SK-N-MC (cell line): ENCODE measurements around the gene HNRNPC.
A peak's percentile ranks its signal among the peaks of the same experiment; 100 is the strongest.

Experiments used
- EZH2 ChIP-seq: fragments of 200-600 bp; sonication (generic); IDR thresholded peaks from one replicate; pipeline ENCODE4 v1.6.1; 2017; ENCODE audit warnings: antibody characterized with exemption
- POLR2AphosphoS5 ChIP-seq: IDR thresholded peaks from 2 replicates; pipeline ENCODE4 v1.6.1; 2012; ENCODE audit warnings: mild to moderate bottlenecking, low read depth, low read length, borderline replicate concordance

GRCh38 chr14:21269252-21270046 is at the start of gene HNRNPC:
- no peak for TF ChIP-seq EZH2
- peak; percentile 97 for TF ChIP-seq POLR2AphosphoS5
